Activated T-cell treated with anti-CD3 and anti-CD28 coated beads, Interleukin-2, amount 50 U/mL, for 4 hours (primary cell): ENCODE data around the gene LFNG. TPM values are rescaled to one million over a fixed set of nuclear protein-coding genes. Genes with fewer than 3 reads are reported as not detected.
"Not testable (repeated sequence)": the region's sequence is repeated elsewhere in the genome, so short reads cannot be mapped to it uniquely, and the experiment has no call there.

ENCODE experiments used
- ATAC-seq, 2 donors: fragments of 200-7000 bp; cut with Tn5 transposase; one replicate each; pipeline ENCODE4 v1.10.0; 2021
- DNase-seq: peaks from one replicate; pipeline ENCODE4 v3.0.0-alpha.2; 2020
- H3K27me3 Mint-ChIP-seq: one replicate; pipeline ENCODE4 v1.8.0; 2021; ENCODE audit warnings: low read depth, mixed read lengths
- H3K36me3 Mint-ChIP-seq: one replicate; pipeline ENCODE4 v1.8.0; 2022; ENCODE audit warnings: mixed read lengths; ENCODE audit not compliant: insufficient read depth
- H3K4me1 Mint-ChIP-seq: one replicate; pipeline ENCODE4 v1.8.0; 2021; ENCODE audit warnings: low read depth, mixed read lengths
- H3K4me3 Mint-ChIP-seq: one replicate; pipeline ENCODE4 v1.8.0; 2021; ENCODE audit warnings: mild to moderate bottlenecking, moderate library complexity, mixed read lengths
- H3K9me3 Mint-ChIP-seq: one replicate; pipeline ENCODE4 v1.8.0; 2021; ENCODE audit warnings: mixed read lengths
- total RNA-seq, 3 donors: library from RNA; stranded (reverse); gene quantifications; one replicate each; pipeline ENCODE4 v1.2.1, GENCODE V29; 2021

Gene LFNG
- total RNA-seq, 3 donors from 2014 or later: 16.1 to 17.7 (median 17.7) TPM

- Mint-ChIP-seq H3K36me3 (peaks cover 9% of the 10 kb centered on the region), H3K27me3 (no peaks in the 10 kb centered on the region), H3K9me3 (no peaks in the 10 kb centered on the region), H3K4me1 (peaks cover 5% of the 10 kb centered on the region), H3K4me3 (no peak overlapping the region)
- no peak for DNase-seq
- no peak for ATAC-seq
Observed at GRCh38 chr7:2544541-2545188, 25.1 kb downstream of the LFNG start.

GRCh38 chr7:2545746-2546425, 26.3 kb downstream of the LFNG start:
- ATAC-seq (no peak), DNase-seq (no peak)
- Mint-ChIP-seq H3K27me3 (no peaks in the 10 kb centered on the region), H3K9me3 (no peaks in the 10 kb centered on the region), H3K4me1 (peaks cover 11% of the 10 kb centered on the region), H3K36me3 (peaks cover 11% of the 10 kb centered on the region), H3K4me3 (no peak overlapping the region)

- H3K9me3 Mint-ChIP-seq: no peaks in the 10 kb centered on the region
- no peak overlapping the region for H3K4me3 Mint-ChIP-seq
- H3K27me3 Mint-ChIP-seq: no peaks in the 10 kb centered on the region
- H3K36me3 Mint-ChIP-seq: peaks cover 16% of the 10 kb centered on the region
- peaks cover 15% of the 10 kb centered on the region for H3K4me1 Mint-ChIP-seq
- DNase-seq: no peak
- ATAC-seq: no peak
Observed at GRCh38 chr7:2546776-2547586, 27.4 kb downstream of the LFNG start.

- no peaks in the 10 kb centered on the region for H3K9me3 Mint-ChIP-seq
- ATAC-seq (no peak), DNase-seq (no peak)
- H3K4me3 Mint-ChIP-seq: no peak overlapping the region
- peaks cover 35% of the 10 kb centered on the region for H3K4me1 Mint-ChIP-seq
- H3K27me3 Mint-ChIP-seq: no peaks in the 10 kb centered on the region
- H3K36me3 Mint-ChIP-seq: peaks cover 18% of the 10 kb centered on the region
Observed at GRCh38 chr7:2551418-2551817, 31.8 kb downstream of the LFNG start.

GRCh38 chr7:2553108-2553507, 33.5 kb downstream of the LFNG start:
- no peak for DNase-seq
- ATAC-seq: no peak
- peaks cover 39% of the 10 kb centered on the region for H3K4me1 Mint-ChIP-seq
- H3K4me3 Mint-ChIP-seq: peak overlapping the region; percentile 89
- H3K36me3 Mint-ChIP-seq: peaks cover 11% of the 10 kb centered on the region
- no peaks in the 10 kb centered on the region for H3K27me3 Mint-ChIP-seq
- H3K9me3 Mint-ChIP-seq: no peaks in the 10 kb centered on the region

GRCh38 chr7:2553831-2554581, 34.4 kb downstream of the LFNG start:
- ATAC-seq: no peak
- peaks cover 11% of the 10 kb centered on the region for H3K36me3 Mint-ChIP-seq
- no peak for DNase-seq
- H3K4me1 Mint-ChIP-seq: peaks cover 42% of the 10 kb centered on the region
- peak overlapping the region; percentile 89 for H3K4me3 Mint-ChIP-seq
- H3K27me3 Mint-ChIP-seq: no peaks in the 10 kb centered on the region
- H3K9me3 Mint-ChIP-seq: no peaks in the 10 kb centered on the region

GRCh38 chr7:2554661-2555111, 35.1 kb downstream of the LFNG start:
- DNase-seq (no peak), ATAC-seq (no peak)
- peak overlapping the region; percentile 89 for H3K4me3 Mint-ChIP-seq
- peaks cover 11% of the 10 kb centered on the region for H3K36me3 Mint-ChIP-seq
- H3K27me3 Mint-ChIP-seq: no peaks in the 10 kb centered on the region
- H3K4me1 Mint-ChIP-seq: peaks cover 38% of the 10 kb centered on the region
- no peaks in the 10 kb centered on the region for H3K9me3 Mint-ChIP-seq

- peak; percentile 88 to 89 for ATAC-seq
- peaks cover 42% of the 10 kb centered on the region for H3K4me1 Mint-ChIP-seq
- H3K36me3 Mint-ChIP-seq: peaks cover 10% of the 10 kb centered on the region
- H3K9me3 Mint-ChIP-seq: no peaks in the 10 kb centered on the region
- H3K4me3 Mint-ChIP-seq: peak within 1 kb of the TSS; percentile 89
- DNase-seq: peak; percentile 96
- H3K27me3 Mint-ChIP-seq: no peaks in the 10 kb centered on the region
Observed at GRCh38 chr7:2555121-2556052, 35.8 kb downstream of the LFNG start, which contains the start of gene BRAT1. TSS of gene BRAT1 (minus strand) at chr7:2555524. CDS start at chr7:2554431, 1,093 bp downstream.

- Mint-ChIP-seq H3K9me3 (no peaks in the 10 kb centered on the region), H3K4me1 (peaks cover 25% of the 10 kb centered on the region), H3K27me3 (no peaks in the 10 kb centered on the region), H3K36me3 (no peaks in the 10 kb centered on the region), H3K4me3 (peak within 1 kb of the TSS; percentile 78)
- DNase-seq (peak; percentile 88), ATAC-seq (peak; percentile 57 to 58)
Observed at GRCh38 chr7:2558629-2559282, 39.2 kb downstream of the LFNG start, which contains the start of gene IQCE. TSS of gene IQCE (plus strand) at chr7:2558979. CDS start at chr7:2559182, 203 bp downstream.

- peak; percentile 16 to 25 for ATAC-seq
- H3K27me3 Mint-ChIP-seq: no peaks in the 10 kb centered on the region
- peaks cover 19% of the 10 kb centered on the region for H3K4me1 Mint-ChIP-seq
- peak overlapping the region; percentile 78 for H3K4me3 Mint-ChIP-seq
- no peak for DNase-seq
- no peaks in the 10 kb centered on the region for H3K36me3 Mint-ChIP-seq
- H3K9me3 Mint-ChIP-seq: no peaks in the 10 kb centered on the region
Observed at GRCh38 chr7:2559283-2559950, 39.8 kb downstream of the LFNG start.

GRCh38 chr7:2563955-2564354, 44.4 kb downstream of the LFNG start:
- ATAC-seq, DNase-seq, H3K36me3 Mint-ChIP-seq, H3K27me3 Mint-ChIP-seq, H3K4me3 Mint-ChIP-seq, H3K9me3 Mint-ChIP-seq: not testable (repeated sequence)
- H3K4me1 Mint-ChIP-seq: peaks cover 13% of the 10 kb centered on the region

GRCh38 chr7:2564970-2565540, 45.5 kb downstream of the LFNG start:
- H3K4me1 Mint-ChIP-seq: peaks cover 8% of the 10 kb centered on the region
- ATAC-seq (no peak), DNase-seq (no peak)
- no peak overlapping the region for H3K4me3 Mint-ChIP-seq
- H3K27me3 Mint-ChIP-seq: no peaks in the 10 kb centered on the region
- H3K36me3 Mint-ChIP-seq: peaks cover under 1% of the 10 kb centered on the region
- H3K9me3 Mint-ChIP-seq: no peaks in the 10 kb centered on the region
